ENCODE data around the gene TGM2.

Gene TGM2

GRCh38 chr20:38158701-38159351 is 6.2 kb downstream of the TGM2 start:
- peak; percentile 52 for DNase-seq

DNA sequence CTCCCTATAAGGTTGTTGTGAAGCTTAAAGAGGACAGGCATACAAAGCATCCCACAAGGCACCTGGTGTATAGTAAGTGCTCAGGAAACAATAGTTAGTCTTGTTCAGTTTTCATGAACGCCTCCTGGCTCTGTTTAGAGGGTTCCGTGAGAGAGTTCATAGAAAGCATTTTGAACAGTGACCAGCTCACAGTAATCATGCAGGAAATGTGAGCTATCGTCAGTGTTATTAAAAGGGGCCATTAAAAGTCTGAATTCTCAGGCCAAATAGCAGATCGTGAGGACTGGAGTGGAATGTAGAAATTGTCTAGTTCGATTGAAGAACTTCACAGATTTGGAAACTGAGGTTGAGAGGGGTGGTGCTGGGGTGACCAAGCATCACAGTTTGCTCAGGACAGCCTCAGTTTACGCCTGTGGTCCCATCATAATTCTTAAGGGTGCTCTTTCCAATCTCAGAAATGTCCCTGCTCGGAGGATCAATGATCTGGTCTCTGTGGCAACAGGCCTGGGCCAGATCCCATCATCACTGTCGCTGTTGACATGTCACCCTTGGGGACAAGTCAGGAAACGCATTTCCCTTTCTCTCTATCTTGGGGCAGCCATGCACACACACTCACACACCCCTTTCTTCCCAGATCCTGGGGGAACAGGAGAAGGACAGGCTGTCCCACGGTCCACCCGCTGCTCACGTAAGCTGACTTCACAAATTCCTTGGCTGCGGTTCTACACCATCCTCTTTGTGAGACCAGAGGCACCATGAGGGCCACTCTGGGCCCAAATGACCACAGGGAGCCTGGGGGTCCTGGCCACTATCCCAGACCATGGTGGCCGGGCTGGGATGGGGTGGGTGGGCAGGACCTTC is 7.2 kb downstream of the TGM2 start:
- no peak for DNase-seq

GRCh38 chr20:38156888-38157634 is 8.0 kb downstream of the TGM2 start:
- no peak for DNase-seq

GRCh38 chr20:38156280-38156679 is 8.8 kb downstream of the TGM2 start:
- no peak for DNase-seq

GRCh38 chr20:38155811-38156210 is 9.3 kb downstream of the TGM2 start:
- no peak for DNase-seq

DNA sequence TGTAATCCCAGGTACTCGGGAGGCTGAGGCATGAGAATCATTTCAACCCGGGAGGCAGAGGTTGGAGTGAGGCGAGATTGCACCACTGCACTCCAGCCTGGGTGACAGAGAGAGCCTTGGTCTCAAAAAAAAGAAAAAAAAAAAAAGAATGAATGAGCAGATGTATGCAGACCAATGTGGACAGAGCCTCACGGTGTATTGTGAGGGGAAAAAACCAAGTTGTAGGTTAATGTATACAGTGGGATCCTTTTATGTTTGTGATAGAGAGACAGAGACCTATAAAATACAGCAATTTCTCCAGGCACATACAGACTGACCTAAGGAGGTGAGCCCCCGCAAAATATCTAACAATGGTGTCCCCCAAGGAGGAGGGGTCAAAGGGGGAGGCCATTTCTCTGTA is 11.7 kb downstream of the TGM2 start:
- no peak for DNase-seq

DNA sequence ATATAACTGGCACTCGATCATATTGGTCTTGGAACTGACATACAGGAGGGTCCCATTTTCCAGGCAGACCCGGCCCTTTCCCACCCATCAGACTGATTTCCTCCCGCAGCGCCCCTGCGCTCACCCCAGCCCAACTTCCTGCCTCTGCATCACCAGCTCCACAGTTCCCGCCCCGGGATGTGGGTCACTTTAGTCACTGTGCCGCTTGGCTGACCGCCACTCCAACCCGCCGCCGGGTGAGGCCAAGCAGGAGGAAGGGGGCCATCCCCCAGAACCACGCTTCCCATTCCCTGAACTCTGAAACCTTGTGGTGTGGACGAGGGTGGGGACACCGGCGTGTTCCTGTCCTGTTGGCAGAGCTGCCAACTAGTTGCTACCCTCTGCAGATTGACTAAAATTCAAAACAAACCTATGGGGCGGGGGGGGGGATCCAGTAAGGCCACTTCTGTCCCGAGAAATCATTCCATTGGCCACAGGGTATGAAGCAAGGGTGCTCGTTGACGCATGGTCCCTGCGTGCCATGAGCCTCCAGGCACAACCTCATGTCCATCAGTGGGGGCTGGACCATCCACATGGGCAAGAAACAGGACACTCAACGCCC is 12.3 kb downstream of the TGM2 start:
- peak; percentile 63 for DNase-seq

DNA sequence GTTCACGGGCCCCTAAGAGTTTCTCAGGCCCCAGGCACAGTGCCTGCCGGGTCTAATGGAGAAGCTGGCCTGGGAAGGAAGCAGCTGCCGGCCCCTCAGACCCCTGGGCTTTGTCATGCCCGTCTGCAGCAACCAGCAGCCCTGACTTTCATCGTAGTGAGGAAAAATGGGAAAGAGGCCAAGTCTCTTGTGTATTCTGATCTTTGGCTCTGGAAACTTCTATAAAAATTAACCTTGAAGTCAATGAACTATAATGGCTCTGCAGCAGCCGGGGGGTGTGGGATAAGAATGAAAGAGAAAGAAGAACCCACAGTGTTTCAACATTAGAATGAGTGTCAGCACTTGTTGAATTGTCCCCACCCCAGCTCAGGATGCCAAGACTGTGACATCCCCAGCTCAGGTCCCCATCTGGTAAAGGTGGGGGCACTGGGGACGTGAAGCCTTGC is 12.9 kb downstream of the TGM2 start:
- peak; percentile 46 for DNase-seq

GRCh38 chr20:38151455-38151854 is 13.6 kb downstream of the TGM2 start:
- DNase-seq: no peak

- no peak for DNase-seq
These were observed 14.5 kb downstream of the TGM2 start for GRCh38 chr20:38150335-38151170.

DNA sequence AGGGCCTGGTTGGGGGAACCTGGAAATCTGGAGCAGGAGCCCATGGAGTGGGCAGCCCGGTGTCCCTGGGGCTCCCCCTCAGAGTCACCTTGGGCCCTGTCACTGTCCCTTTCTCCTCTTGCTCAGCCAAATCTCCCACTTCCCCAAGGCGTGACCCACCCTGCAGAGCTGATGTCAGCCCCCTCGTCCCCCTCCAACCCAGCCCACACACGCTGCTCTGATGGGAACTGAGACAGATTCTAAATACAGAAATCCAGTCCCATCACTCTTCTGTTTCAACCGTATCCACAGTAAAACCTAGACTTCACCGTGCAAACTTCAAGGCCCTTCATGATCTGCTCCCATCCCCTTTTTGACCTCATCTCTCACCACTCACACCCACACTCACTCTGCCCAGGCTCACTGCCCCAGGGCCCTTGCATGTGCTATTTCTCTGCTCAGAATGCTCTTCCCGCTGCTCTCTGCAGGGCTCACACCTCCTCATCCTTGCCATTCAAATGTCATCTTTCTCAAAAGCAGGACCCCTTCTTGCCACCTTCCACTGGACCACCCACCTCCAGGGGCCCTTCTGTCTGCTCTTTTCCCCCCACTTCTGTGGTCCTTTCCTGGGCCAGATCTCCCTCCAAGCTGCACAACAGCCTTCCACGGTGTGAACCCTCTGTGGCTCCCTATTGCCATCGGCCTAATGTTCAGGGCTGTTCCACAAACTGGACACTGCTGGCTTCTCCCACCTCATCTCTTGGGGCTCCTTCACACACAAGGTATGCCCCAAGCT is 16.6 kb downstream of the TGM2 start:
- no peak for DNase-seq

DNA sequence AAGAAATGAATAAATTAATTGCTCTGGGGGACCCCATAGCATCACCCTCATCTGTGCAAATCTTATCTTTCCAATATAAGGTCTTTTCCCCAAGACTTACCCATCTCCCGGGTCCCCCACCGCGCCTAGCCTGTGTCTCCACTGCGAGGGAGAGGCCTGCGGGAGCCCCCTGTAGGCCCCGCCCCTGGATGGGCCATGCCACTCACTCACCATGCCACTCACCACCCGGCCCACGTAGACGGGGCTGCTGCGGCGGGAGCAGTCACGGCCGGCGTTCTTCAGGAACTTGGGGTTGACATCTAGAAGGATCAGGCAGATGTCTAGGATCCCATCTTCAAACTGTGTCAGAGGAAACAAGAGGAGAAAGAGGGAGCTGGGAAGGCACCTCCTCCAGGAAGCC is 17.3 kb downstream of the TGM2 start:
- DNase-seq: no peak

GRCh38 chr20:38147163-38147562 is 17.9 kb downstream of the TGM2 start:
- no peak for DNase-seq

DNA sequence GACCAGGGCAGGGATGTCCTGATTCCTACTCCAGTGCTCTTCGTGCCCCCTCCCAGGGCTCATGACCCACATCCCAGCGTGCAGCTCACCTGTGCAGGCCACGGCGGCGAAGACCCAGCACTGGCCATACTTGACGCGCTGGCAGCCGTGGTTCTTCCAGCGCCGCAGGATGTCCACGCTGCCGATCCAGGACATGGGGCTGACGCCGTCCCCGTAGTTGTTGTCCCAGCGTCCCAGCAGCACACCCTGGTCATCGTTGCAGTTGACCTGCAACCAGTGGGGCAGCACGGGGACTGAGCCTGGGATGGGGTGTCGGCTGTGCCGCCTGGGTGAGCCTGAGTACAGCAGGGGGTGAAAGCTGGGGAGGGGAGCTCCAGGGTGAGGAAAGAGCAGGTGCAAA is 18.4 kb downstream of the TGM2 start:
- no peak for DNase-seq

GRCh38 chr20:38146156-38146555 is 18.9 kb downstream of the TGM2 start:
- no peak for DNase-seq

DNA sequence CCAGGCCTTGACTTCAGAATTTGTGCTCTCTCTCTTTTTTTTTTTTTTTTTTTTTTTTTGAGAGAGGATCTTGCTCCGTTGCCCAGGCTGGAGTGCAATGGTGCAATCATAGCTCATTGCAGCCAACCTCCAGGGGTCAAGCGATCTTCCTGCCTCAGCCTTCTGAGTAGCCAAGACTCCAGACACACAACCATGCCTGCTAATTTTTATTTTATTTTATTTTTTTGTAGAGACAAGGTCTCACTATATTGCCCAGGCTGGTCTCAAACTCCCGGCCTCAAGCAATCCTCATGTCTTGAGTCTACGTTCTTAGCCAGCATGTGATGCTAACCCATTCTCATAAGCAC is 19.4 kb downstream of the TGM2 start:
- no peak for DNase-seq

- DNase-seq: no peak
These were observed 19.9 kb downstream of the TGM2 start for GRCh38 chr20:38144974-38145728.

GRCh38 chr20:38144598-38144973 is 20.5 kb downstream of the TGM2 start:
- no peak for DNase-seq

DNA sequence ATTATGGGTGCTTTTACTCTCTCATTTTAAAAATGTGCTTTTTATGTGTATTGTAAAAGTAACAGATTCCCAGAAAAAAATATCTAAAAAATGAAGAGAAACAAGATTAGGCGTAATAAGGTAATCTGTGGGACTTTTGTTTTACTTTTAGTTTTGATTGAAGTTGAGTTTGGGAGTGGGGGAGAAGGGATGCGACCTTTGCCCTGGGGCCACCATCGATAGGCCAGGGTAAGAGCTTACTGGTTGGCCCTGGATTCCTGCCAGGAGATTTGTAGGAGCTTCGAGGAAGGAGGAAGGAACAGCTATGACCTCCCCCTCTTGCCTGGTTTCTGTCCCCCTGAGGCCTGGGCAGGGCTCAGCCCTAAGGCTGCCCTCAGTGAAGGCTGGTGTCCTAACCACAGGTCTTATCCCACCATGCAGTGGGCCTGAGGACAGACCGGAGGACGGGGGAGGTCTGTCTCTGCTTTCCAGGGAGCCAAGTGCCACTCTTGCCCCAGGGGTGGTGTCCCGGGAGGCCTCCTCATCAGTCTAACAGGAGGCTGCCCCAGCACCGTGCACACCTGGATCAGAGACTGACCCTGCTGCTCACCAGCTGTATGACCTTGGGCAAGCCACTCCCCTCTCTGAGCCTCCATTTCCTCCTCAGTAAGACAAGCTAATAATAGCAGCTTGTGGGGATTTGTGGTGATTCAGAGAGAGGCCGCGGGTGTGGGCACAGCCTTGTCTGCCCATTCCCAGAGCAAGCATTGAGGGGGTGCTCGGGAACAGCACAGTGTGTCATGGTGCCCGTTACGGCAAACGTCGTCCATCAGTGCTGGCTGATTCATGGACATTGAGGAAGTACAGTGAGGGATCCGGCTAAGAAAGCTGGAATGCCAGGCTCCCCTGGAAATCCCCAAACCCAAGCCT is 21.2 kb downstream of the TGM2 start:
- peak; percentile 84 for DNase-seq

GRCh38 chr20:38143238-38143645 is 21.8 kb downstream of the TGM2 start:
- DNase-seq: no peak
